Uterus (tissue), 2 donors: ENCODE results near the gene CLNK.

Experiments used
- CTCF ChIP-seq, 4 experiments: fragments of 200-600 bp in 2 of 4; fragments of 450-650 bp in 2 of 4; sonication (generic) in 2 of 4; IDR thresholded peaks; one replicate each; pipeline ENCODE4 v1.5.1; 2016 to 2019; ENCODE audit warnings: antibody characterized with exemption in 4 of 4, mild to moderate bottlenecking in 2 of 4, moderate library complexity in 1 of 4
- POLR2A ChIP-seq, 2 donors: fragments of 450-650 bp; IDR thresholded peaks; one replicate each; pipeline ENCODE4 v1.6.1; 2016; ENCODE audit warnings: antibody characterized with exemption in 2 of 2, mild to moderate bottlenecking in 1 of 2, moderate library complexity in 1 of 2

GRCh38 chr4:10461850-10462400 is 222.6 kb downstream of the CLNK start:
- no peak for TF ChIP-seq POLR2A (IDR thresholded peaks at IDR 0.05)
- no peak for TF ChIP-seq CTCF (IDR thresholded peaks at IDR 0.05)
